HG03432 (cell line): ENCODE results near the gene KRT15.

Source experiments
- ATAC-seq: cut with Tn5 transposase; IDR thresholded peaks from one replicate; pipeline ENCODE4 v1.9.1; 2021; ENCODE audit warnings: mild to moderate bottlenecking, moderate library complexity; ENCODE audit not compliant: unreplicated experiment

The KRT15 gene

GRCh38 chr17:41518789-41519449 is at the start of gene KRT15:
TSS of gene KRT15 (minus strand) at chr17:41518890. CDS start at chr17:41518827, 63 bp downstream.
- no peak for ATAC-seq

- ATAC-seq: no peak
Observed at GRCh38 chr17:41567317-41567716, 48.6 kb upstream of the KRT15 start.

- no peak for ATAC-seq
Observed at GRCh38 chr17:41565338-41565737, 46.6 kb upstream of the KRT15 start.

- ATAC-seq: no peak
Observed at GRCh38 chr17:41563607-41564170, 45.0 kb upstream of the KRT15 start.

- ATAC-seq: no peak
Observed at GRCh38 chr17:41561554-41561953, 42.9 kb upstream of the KRT15 start.

GRCh38 chr17:41559548-41559947 is 40.9 kb upstream of the KRT15 start:
- ATAC-seq: no peak

- no peak for ATAC-seq
Observed at GRCh38 chr17:41556931-41557330, 38.2 kb upstream of the KRT15 start.

- no peak for ATAC-seq
Observed at GRCh38 chr17:41556306-41556705, 37.6 kb upstream of the KRT15 start.

GRCh38 chr17:41555105-41555887 is 36.6 kb upstream of the KRT15 start:
- no peak for ATAC-seq

- no peak for ATAC-seq
Observed at GRCh38 chr17:41553987-41554680, 35.4 kb upstream of the KRT15 start.

GRCh38 chr17:41553176-41553575 is 34.5 kb upstream of the KRT15 start:
- ATAC-seq: no peak

GRCh38 chr17:41552455-41552854 is 33.8 kb upstream of the KRT15 start:
- ATAC-seq: no peak

GRCh38 chr17:41551365-41551764 is 32.7 kb upstream of the KRT15 start:
- ATAC-seq: no peak

- ATAC-seq: no peak
Observed at GRCh38 chr17:41549596-41550039, 30.9 kb upstream of the KRT15 start.

GRCh38 chr17:41548844-41549595 is 30.3 kb upstream of the KRT15 start:
- peak; percentile 77 for ATAC-seq

- ATAC-seq: peak; percentile 20
Observed at GRCh38 chr17:41547921-41548843, 29.5 kb upstream of the KRT15 start.

- ATAC-seq: no peak
Observed at GRCh38 chr17:41547378-41547841, 28.7 kb upstream of the KRT15 start.

GRCh38 chr17:41546819-41547218 is 28.1 kb upstream of the KRT15 start:
- no peak for ATAC-seq

GRCh38 chr17:41545829-41546410 is 27.2 kb upstream of the KRT15 start:
- ATAC-seq: no peak
